Endothelial cell of umbilical vein (primary cell): Measurements from ENCODE around the gene VWA1. TPM values are rescaled to one million over a fixed set of nuclear protein-coding genes. Genes with fewer than 3 reads are reported as not detected.

ENCODE experiments used
- BruUV-seq: library from RNA; stranded (reverse); fragments of 400-500 nt; replicated peaks from 2 replicates; lab custom pipeline; 2021; lab: Mats Ljungman, UMichigan
- CTCF ChIA-PET: fragments of 300-600, 350-600 bp; sonication (Branson Sonifier 250); formaldehyde crosslinking; loops from one replicate; lab custom pipeline; 2021; ENCODE audit warnings: antibody characterized with exemption, inconsistent platforms; lab: Charles Lee
- POLR2A ChIA-PET: fragments of 300-600, 350-600 bp; sonication (Branson Sonifier 250); formaldehyde crosslinking; loops from one replicate; lab custom pipeline; 2021; ENCODE audit warnings: antibody characterized with exemption, inconsistent platforms; lab: Charles Lee
- DNase-seq: peaks from one replicate; pipeline ENCODE4 v3.0.0-alpha.2; 2011; ENCODE audit warnings: low read depth, low spot score
- FAIRE-seq: peaks from 2 replicates; lab custom pipeline; 2011; peaks lifted over from hg19 to GRCh38; lab: Jason Lieb, UNC
- H2AFZ ChIP-seq: 2 replicates; pipeline ENCODE4 v1.6.0; 2012; ENCODE audit warnings: low read depth, low read length, control low read depth, inconsistent platforms
- H3K27ac ChIP-seq: 2 replicates; pipeline ENCODE4 v1.5.1; 2011; ENCODE audit warnings: low read depth, mild to moderate bottlenecking, control low read depth, low read length, moderate library complexity; ENCODE audit not compliant: insufficient read depth
- H3K27me3 ChIP-seq, 2 experiments: 2 replicates each; pipeline versions ENCODE4 v1.6.0 to v1.6.1; 2011; ENCODE audit warnings: low read length in 2 of 2, mixed read lengths in 1 of 2; ENCODE audit not compliant: control insufficient read depth in 2 of 2, insufficient read depth in 2 of 2
- H3K36me3 ChIP-seq, 2 experiments: 2 replicates in 1 of 2; 3 replicates in 1 of 2; pipeline ENCODE4 v1.5.1; 2011; ENCODE audit warnings: low read length in 2 of 2, mild to moderate bottlenecking in 1 of 2, moderate library complexity in 1 of 2; ENCODE audit not compliant: control insufficient read depth in 2 of 2, insufficient read depth in 2 of 2; ENCODE audit errors: extremely low read depth in 1 of 2
- H3K4me1 ChIP-seq: 3 replicates; pipeline ENCODE4 v1.5.1; 2011; ENCODE audit warnings: mild to moderate bottlenecking, low read length; ENCODE audit not compliant: control insufficient read depth, insufficient read depth; ENCODE audit errors: extremely low read depth
- H3K4me2 ChIP-seq: 2 replicates; pipeline ENCODE4 v1.6.1; 2011; ENCODE audit warnings: low read length, control low read depth, mixed read lengths; ENCODE audit not compliant: insufficient read depth
- H3K4me3 ChIP-seq, 3 experiments: fragments of 200-600 bp in 1 of 3; sonication (generic), shearing (Covaris generic) in 1 of 3; replicated peaks in 1 of 3; 2 replicates each; pipeline ENCODE4 v1.5.1; 2011 to 2016; ENCODE audit warnings: control low read depth in 3 of 3, low read length in 3 of 3, mild to moderate bottlenecking in 2 of 3, inconsistent platforms in 1 of 3, low read depth in 1 of 3, moderate library complexity in 1 of 3; ENCODE audit not compliant: insufficient read depth in 1 of 3
- H3K79me2 ChIP-seq: 2 replicates; pipeline ENCODE4 v1.6.0; 2012; ENCODE audit warnings: low read length, inconsistent platforms; ENCODE audit not compliant: control insufficient read depth, insufficient read depth
- H3K9ac ChIP-seq: replicated peaks from 2 replicates; pipeline ENCODE3; 2011; ENCODE audit warnings: low read length, control low read depth; ENCODE audit not compliant: insufficient read depth; ENCODE audit errors: extremely low read depth
- H3K9me1 ChIP-seq: replicated peaks from 3 replicates; pipeline ENCODE4 v1.6.0; 2011; ENCODE audit warnings: mild to moderate bottlenecking, low read length; ENCODE audit not compliant: control insufficient read depth, insufficient read depth; ENCODE audit errors: extremely low read depth
- H3K9me3 ChIP-seq: replicated peaks from 2 replicates; pipeline ENCODE4 v1.5.1; 2012; ENCODE audit warnings: low read length, inconsistent platforms; ENCODE audit not compliant: control insufficient read depth, insufficient read depth
- H4K20me1 ChIP-seq: replicated peaks from 2 replicates; pipeline ENCODE3; 2011; ENCODE audit warnings: mild to moderate bottlenecking, low read length; ENCODE audit not compliant: control insufficient read depth, insufficient read depth; ENCODE audit errors: extremely low read depth
- EZH2 ChIP-seq: IDR thresholded peaks from 2 replicates; pipeline ENCODE4 v1.6.1; 2012; ENCODE audit warnings: borderline replicate concordance, low read depth, mild to moderate bottlenecking, moderate library complexity, low read length, inconsistent platforms; ENCODE audit not compliant: severe bottlenecking
- FOS ChIP-seq: IDR thresholded peaks from 2 replicates; pipeline ENCODE4 v1.6.1; 2011; ENCODE audit warnings: mild to moderate bottlenecking, low read length, moderate library complexity, borderline replicate concordance; ENCODE audit not compliant: insufficient read depth
- GATA2 ChIP-seq: IDR thresholded peaks from 2 replicates; pipeline ENCODE4 v1.7.0; 2011; ENCODE audit warnings: low read depth, mild to moderate bottlenecking, moderate library complexity, mixed read lengths, low read length; ENCODE audit not compliant: insufficient read length, insufficient read depth
- JUN ChIP-seq: IDR thresholded peaks from 2 replicates; pipeline ENCODE4 v1.6.1; 2011; ENCODE audit warnings: borderline replicate concordance, low read depth; ENCODE audit not compliant: insufficient read length, insufficient read depth
- MYC ChIP-seq: IDR thresholded peaks from one replicate; pipeline ENCODE4 v1.6.1; 2011; ENCODE audit warnings: mild to moderate bottlenecking, low read depth, low read length
- POLR2A ChIP-seq: IDR thresholded peaks from 2 replicates; pipeline ENCODE4 v1.6.1; 2012; ENCODE audit warnings: low read depth, mild to moderate bottlenecking, control low read depth, low read length
- POLR2AphosphoS5 ChIP-seq: IDR thresholded peaks from 2 replicates; pipeline ENCODE4 v1.6.1; 2012; ENCODE audit warnings: low read depth, mild to moderate bottlenecking, control low read depth, low read length, moderate library complexity; ENCODE audit not compliant: insufficient read depth
- dilution Hi-C: fragments of 300-500 bp; cut with MboI; formaldehyde crosslinking; loops from one replicate; pipeline ENCODE4 v1.15.0; 2019; ENCODE audit warnings: low sequenced_read_pairs; ENCODE audit not compliant: extremely low pct_ligation_motif_present
- intact Hi-C: fragments of 100-400 bp; cut with micrococcal nuclease; formaldehyde crosslinking; loops from one replicate; pipeline ENCODE4 v1.10.0; 2022
- polyA plus RNA-seq, 4 experiments: library from polyadenylated mRNA; depleted of rRNA in 3 of 4; stranded (reverse) in 3 of 4; unstranded in 1 of 4; fragments of >200 nt; gene quantifications; 2 replicates each; pipeline versions ENCODE4 v1.2.1 to v1.2.3, GENCODE V29; 2011 to 2012; ENCODE audit warnings: missing spikeins in 1 of 4
- total RNA-seq: library from RNA; stranded (reverse); gene quantifications from 2 replicates; pipeline ENCODE4 v1.2.3, GENCODE V29; 2021
- TF ChIP-seq, protein P1 (sequence below): IDR thresholded peaks from 2 replicates; pipeline ENCODE4 v1.6.1; 2011; ENCODE audit not compliant: insufficient read depth, insufficient read length
- TF ChIP-seq, protein P2 (sequence below), 2 donors: IDR thresholded peaks; 1 replicate in 1 of 2; 2 replicates in 1 of 2; pipeline ENCODE4 v1.5.1; 2011; ENCODE audit warnings: low read length in 2 of 2, mild to moderate bottlenecking in 2 of 2, moderate library complexity in 2 of 2, control low read depth in 1 of 2, inconsistent platforms in 1 of 2, low read depth in 1 of 2; ENCODE audit not compliant: insufficient read depth in 1 of 2; ENCODE audit errors: extremely low read depth in 1 of 2

The VWA1 gene
- total and polyA plus RNA-seq, 2 donors (not counting 3 experiments of a cell fraction or from before 2014, with no cell fraction given), result 2.0 to 6.1 TPM

DNA sequence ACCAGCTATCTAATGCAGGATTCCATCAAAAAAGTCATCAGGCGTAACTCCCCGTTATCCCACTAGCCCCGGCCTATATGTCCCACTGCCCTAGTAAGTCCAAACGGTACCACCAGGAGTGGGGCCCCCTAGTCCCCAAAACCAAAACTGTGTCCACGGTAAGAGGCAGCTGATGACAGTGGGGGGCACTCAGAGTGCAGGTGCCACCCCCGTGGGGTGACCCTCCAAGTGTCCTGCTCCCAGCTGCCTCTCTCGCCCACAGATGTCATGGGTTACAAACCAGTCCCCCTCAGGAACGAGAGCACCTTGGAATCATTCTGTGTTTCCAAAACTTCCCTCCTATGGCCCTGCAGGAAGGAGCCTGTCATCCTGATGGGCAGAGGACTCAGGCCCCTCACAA, 49.6 kb upstream of the VWA1 start:
- no peaks in the 10 kb centered on the region for H3K27me3 ChIP-seq
- peaks cover 33 to 39% of the 10 kb centered on the region in 2 experiments for H3K36me3 ChIP-seq
- no peak overlapping the region for H3K9ac ChIP-seq
- peaks cover 3% of the 10 kb centered on the region for H3K79me2 ChIP-seq
- H3K27ac ChIP-seq, result no peak overlapping the region
- BruUV-seq, result no TSS peak
- CTCF ChIA-PET, result interaction anchor here (0.6 to 1.4 kb wide), 2 partner anchors 11 to 14 kb away, joined by 3 to 4 read pairs; partner anchors contain the start of gene AURKAIP1
- H3K4me3 ChIP-seq, result no peak overlapping the region
- no peaks in the 10 kb centered on the region for H3K9me1 ChIP-seq
- H3K4me2 ChIP-seq, result no peak overlapping the region
- dilution Hi-C loops (no loop called here), intact Hi-C loops (no loop called here)
- POLR2A ChIA-PET, result no interaction called here
- TF ChIP-seq GATA2, result no peak
- TF ChIP-seq EZH2, result no peak
- TF ChIP-seq, protein P1, sequence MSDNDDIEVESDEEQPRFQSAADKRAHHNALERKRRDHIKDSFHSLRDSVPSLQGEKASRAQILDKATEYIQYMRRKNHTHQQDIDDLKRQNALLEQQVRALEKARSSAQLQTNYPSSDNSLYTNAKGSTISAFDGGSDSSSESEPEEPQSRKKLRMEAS, result no peak
- no peak for TF ChIP-seq FOS
- TF ChIP-seq POLR2A, result no peak
- TF ChIP-seq MYC, result no peak
- TF ChIP-seq POLR2AphosphoS5, result no peak
- TF ChIP-seq JUN, result no peak
- TF ChIP-seq, protein P2, sequence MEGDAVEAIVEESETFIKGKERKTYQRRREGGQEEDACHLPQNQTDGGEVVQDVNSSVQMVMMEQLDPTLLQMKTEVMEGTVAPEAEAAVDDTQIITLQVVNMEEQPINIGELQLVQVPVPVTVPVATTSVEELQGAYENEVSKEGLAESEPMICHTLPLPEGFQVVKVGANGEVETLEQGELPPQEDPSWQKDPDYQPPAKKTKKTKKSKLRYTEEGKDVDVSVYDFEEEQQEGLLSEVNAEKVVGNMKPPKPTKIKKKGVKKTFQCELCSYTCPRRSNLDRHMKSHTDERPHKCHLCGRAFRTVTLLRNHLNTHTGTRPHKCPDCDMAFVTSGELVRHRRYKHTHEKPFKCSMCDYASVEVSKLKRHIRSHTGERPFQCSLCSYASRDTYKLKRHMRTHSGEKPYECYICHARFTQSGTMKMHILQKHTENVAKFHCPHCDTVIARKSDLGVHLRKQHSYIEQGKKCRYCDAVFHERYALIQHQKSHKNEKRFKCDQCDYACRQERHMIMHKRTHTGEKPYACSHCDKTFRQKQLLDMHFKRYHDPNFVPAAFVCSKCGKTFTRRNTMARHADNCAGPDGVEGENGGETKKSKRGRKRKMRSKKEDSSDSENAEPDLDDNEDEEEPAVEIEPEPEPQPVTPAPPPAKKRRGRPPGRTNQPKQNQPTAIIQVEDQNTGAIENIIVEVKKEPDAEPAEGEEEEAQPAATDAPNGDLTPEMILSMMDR (IDR thresholded peaks at IDR 0.05; ENCODE audit: extremely low read depth in 1 of 2, insufficient read depth in 1 of 2, low read depth in 1 of 2, low read length in 2 of 2), result no peak
- no peaks in the 10 kb centered on the region for H4K20me1 ChIP-seq
- H3K4me1 ChIP-seq, result no peaks in the 10 kb centered on the region
- no peak overlapping the region for H2AFZ ChIP-seq
- FAIRE-seq, result no peak
- DNase-seq, result no peak
- no peaks in the 10 kb centered on the region for H3K9me3 ChIP-seq
